Naive B cell (primary cell): Measurements from ENCODE around the gene ADCY2. TPM values are rescaled to one million over a fixed set of nuclear protein-coding genes. Genes with fewer than 3 reads are reported as not detected.

Experiments used
- ATAC-seq, 2 donors: fragments of 150-1000 bp; cut with Tn5 transposase; 2 replicates each; pipeline ENCODE4 v1.10.0; 2021; ENCODE audit warnings: low read depth in 2 of 2, mild to moderate bottlenecking in 2 of 2, moderate library complexity in 2 of 2
- DNase-seq: peaks from one replicate; pipeline ENCODE4 v3.0.0; 2022
- H3K27ac Mint-ChIP-seq, 6 donors: one replicate each; pipeline ENCODE4 v1.8.0; 2020 to 2022; ENCODE audit warnings: mild to moderate bottlenecking in 6 of 6, mixed read lengths in 6 of 6, moderate library complexity in 5 of 6, inconsistent platforms in 2 of 6
- H3K27me3 Mint-ChIP-seq, 3 donors: one replicate each; pipeline ENCODE4 v1.8.0; 2021 to 2022; ENCODE audit warnings: mixed read lengths in 3 of 3, mild to moderate bottlenecking in 1 of 3
- H3K36me3 Mint-ChIP-seq, 2 donors: one replicate each; pipeline ENCODE4 v1.8.0; 2020 to 2022; ENCODE audit warnings: mixed read lengths in 2 of 2, inconsistent platforms in 1 of 2, mild to moderate bottlenecking in 1 of 2
- H3K4me1 Mint-ChIP-seq, 3 donors: one replicate each; pipeline ENCODE4 v1.8.0; 2020 to 2022; ENCODE audit warnings: mixed read lengths in 3 of 3, inconsistent platforms in 1 of 3, mild to moderate bottlenecking in 1 of 3, moderate library complexity in 1 of 3
- H3K4me3 Mint-ChIP-seq, 8 donors: one replicate each; pipeline ENCODE4 v1.8.0; 2020 to 2022; ENCODE audit warnings: mild to moderate bottlenecking in 8 of 8, mixed read lengths in 8 of 8, moderate library complexity in 8 of 8, inconsistent platforms in 2 of 8
- H3K9me3 Mint-ChIP-seq, 7 donors: one replicate each; pipeline ENCODE4 v1.8.0; 2020 to 2022; ENCODE audit warnings: mixed read lengths in 7 of 7, mild to moderate bottlenecking in 5 of 7, inconsistent platforms in 2 of 7, moderate library complexity in 1 of 7
- polyA plus RNA-seq, 6 donors: library from polyadenylated mRNA; unstranded; fragments of 300-500 nt; fragmentation: Illumina TruSeq; gene quantifications; one replicate each; pipeline ENCODE4 v1.2.3, GENCODE V29; 2021; ENCODE audit warnings: low read depth in 6 of 6

The ADCY2 gene
- polyA plus RNA-seq, 6 donors from 2014 or later, result not detected

- DNase-seq (no peak), ATAC-seq (no peak)
- Mint-ChIP-seq H3K4me1 (no peaks in the 10 kb centered on the region), H3K36me3 (no peaks in the 10 kb centered on the region), H3K27ac (no peak overlapping the region), H3K4me3 (no peak overlapping the region), H3K9me3 (no peaks in the 10 kb centered on the region), H3K27me3 (peaks cover 22 to 41% (median 33%) of the 10 kb centered on the region in 3 donors)
Measured at GRCh38 chr5:7824995-7825394, 429.1 kb downstream of the ADCY2 start.

GRCh38 chr5:7825630-7826029 lies 429.7 kb downstream of the ADCY2 start:
- H3K36me3 Mint-ChIP-seq, result no peaks in the 10 kb centered on the region
- no peaks in the 10 kb centered on the region for H3K4me1 Mint-ChIP-seq
- ATAC-seq, result no peak
- H3K27me3 Mint-ChIP-seq, result peaks cover 22 to 41% (median 33%) of the 10 kb centered on the region in 3 donors
- no peak overlapping the region for H3K4me3 Mint-ChIP-seq
- DNase-seq, result no peak
- H3K27ac Mint-ChIP-seq, result no peak overlapping the region
- H3K9me3 Mint-ChIP-seq, result no peaks in the 10 kb centered on the region

DNA sequence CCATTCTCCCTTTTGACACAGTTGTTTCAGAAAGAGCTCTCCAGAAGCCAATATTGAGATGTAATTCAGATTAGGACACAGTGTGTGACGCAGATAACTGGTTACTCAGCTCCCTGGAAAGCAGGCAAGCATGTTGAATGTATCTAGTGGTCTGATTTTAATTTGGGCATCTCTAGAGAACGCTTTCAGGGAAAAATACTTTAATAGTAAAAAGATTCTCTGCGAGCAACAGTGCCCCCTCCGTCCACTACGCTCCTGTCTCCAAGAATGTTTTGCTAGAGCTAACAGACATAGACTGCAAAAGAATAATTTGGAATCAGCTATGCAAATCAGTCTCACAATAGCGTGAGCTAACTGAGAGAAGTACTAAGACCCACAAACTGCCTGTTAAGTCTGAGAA lies 431.7 kb downstream of the ADCY2 start:
- no peak overlapping the region for H3K4me3 Mint-ChIP-seq
- H3K4me1 Mint-ChIP-seq, result no peaks in the 10 kb centered on the region
- H3K9me3 Mint-ChIP-seq, result no peaks in the 10 kb centered on the region
- no peak for DNase-seq
- no peak for ATAC-seq
- H3K27ac Mint-ChIP-seq, result no peak overlapping the region
- peaks cover 21 to 48% (median 30%) of the 10 kb centered on the region in 3 donors for H3K27me3 Mint-ChIP-seq
- no peaks in the 10 kb centered on the region for H3K36me3 Mint-ChIP-seq

- no peaks in the 10 kb centered on the region for H3K36me3 Mint-ChIP-seq
- H3K27ac Mint-ChIP-seq, result no peak overlapping the region
- ATAC-seq, result no peak
Measured at GRCh38 chr5:7828269-7828668, 432.3 kb downstream of the ADCY2 start.

DNA sequence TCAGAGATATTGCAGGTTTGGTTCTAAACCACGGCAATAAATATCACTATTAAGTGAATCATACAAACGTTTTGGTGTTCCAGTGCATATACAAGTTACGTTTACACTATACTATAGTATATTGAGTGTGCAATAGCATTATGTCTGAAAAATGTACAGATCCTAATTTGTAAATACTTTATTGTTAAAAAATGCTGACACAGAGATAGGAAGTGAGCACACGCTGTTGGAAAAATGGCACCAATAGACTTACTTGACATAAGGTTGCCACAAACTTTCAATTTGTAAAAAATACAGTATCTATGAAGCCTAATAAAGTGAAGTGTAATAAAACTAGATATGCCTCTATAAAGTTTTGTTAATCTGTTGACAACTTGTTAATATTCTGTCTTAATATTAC lies 439.0 kb downstream of the ADCY2 start:
- Mint-ChIP-seq H3K4me1 (no peaks in the 10 kb centered on the region), H3K27ac (no peak overlapping the region), H3K4me3 (no peak overlapping the region), H3K36me3 (no peaks in the 10 kb centered on the region), H3K9me3 (peaks cover 0 to 5% (median 0%) of the 10 kb centered on the region in 7 donors), H3K27me3 (peaks cover 12 to 37% (median 28%) of the 10 kb centered on the region in 3 donors)
- ATAC-seq (no peak), DNase-seq (no peak)

More at GRCh38 chr5:7828269-7828668, 432.3 kb downstream of the ADCY2 start:
- Mint-ChIP-seq H3K4me1 (no peaks in the 10 kb centered on the region), H3K9me3 (peaks cover 0 to under 1% (median 0%) of the 10 kb centered on the region in 7 donors), H3K4me3 (no peak overlapping the region), H3K27me3 (peaks cover 15 to 45% (median 30%) of the 10 kb centered on the region in 3 donors)
- DNase-seq, result no peak

- no peak overlapping the region for H3K27ac Mint-ChIP-seq
- peaks cover 20 to 42% (median 34%) of the 10 kb centered on the region in 3 donors for H3K27me3 Mint-ChIP-seq
- DNase-seq (no peak), ATAC-seq (no peak)
- no peaks in the 10 kb centered on the region for H3K36me3 Mint-ChIP-seq
- H3K9me3 Mint-ChIP-seq, result peaks cover 0 to 8% (median 0%) of the 10 kb centered on the region in 7 donors
- no peak overlapping the region for H3K4me3 Mint-ChIP-seq
- H3K4me1 Mint-ChIP-seq, result no peaks in the 10 kb centered on the region
Measured at GRCh38 chr5:7837403-7837802, 441.5 kb downstream of the ADCY2 start.

GRCh38 chr5:7842531-7842930 lies 446.6 kb downstream of the ADCY2 start:
- Mint-ChIP-seq H3K36me3 (no peaks in the 10 kb centered on the region), H3K4me3 (no peak overlapping the region), H3K27me3 (peaks cover 23 to 37% (median 32%) of the 10 kb centered on the region in 3 donors), H3K9me3 (peaks cover 0 to 13% (median 0%) of the 10 kb centered on the region in 7 donors), H3K4me1 (peaks cover 5 to 14% (median 7%) of the 10 kb centered on the region in 3 donors), H3K27ac (no peak overlapping the region)
- DNase-seq (no peak), ATAC-seq (no peak)

GRCh38 chr5:7844901-7845300 lies 449.0 kb downstream of the ADCY2 start:
- Mint-ChIP-seq H3K27ac (no peak overlapping the region), H3K4me3 (peak overlapping the region in 1 of 8 donors; percentile 74), H3K9me3 (peaks cover 0 to 8% (median 0%) of the 10 kb centered on the region in 7 donors), H3K36me3 (no peaks in the 10 kb centered on the region), H3K4me1 (peaks cover 7 to 22% (median 7%) of the 10 kb centered on the region in 3 donors), H3K27me3 (peaks cover 22 to 34% (median 31%) of the 10 kb centered on the region in 3 donors)
- ATAC-seq, result peak; percentile 41 to 70
- DNase-seq, result peak; percentile 25

DNA sequence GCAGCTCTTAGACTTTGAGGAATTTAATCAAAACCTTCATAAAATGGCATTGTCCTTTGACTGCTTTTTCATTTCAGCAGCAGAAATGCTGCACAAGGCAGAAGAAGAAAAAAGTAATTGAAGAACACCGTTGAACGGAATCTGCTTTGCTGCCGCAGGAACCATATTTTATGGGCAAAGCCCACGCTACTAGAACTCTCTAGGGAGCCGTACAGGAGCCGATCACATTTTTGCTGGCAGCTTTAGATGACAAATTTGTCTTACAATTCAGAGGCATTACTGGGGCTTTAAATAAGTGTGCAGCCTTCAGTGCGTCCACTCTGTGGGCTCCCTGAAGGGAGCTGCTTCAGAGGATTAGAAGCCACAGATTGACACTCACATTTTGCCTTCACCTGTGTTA lies 449.6 kb downstream of the ADCY2 start:
- peaks cover 7 to 23% (median 10%) of the 10 kb centered on the region in 3 donors for H3K4me1 Mint-ChIP-seq
- no peak for DNase-seq
- peaks cover 22 to 32% (median 25%) of the 10 kb centered on the region in 3 donors for H3K27me3 Mint-ChIP-seq
- H3K9me3 Mint-ChIP-seq, result peaks cover 0 to 5% (median 0%) of the 10 kb centered on the region in 7 donors
- ATAC-seq, result no peak
- H3K27ac Mint-ChIP-seq, result no peak overlapping the region
- no peak overlapping the region for H3K4me3 Mint-ChIP-seq
- H3K36me3 Mint-ChIP-seq, result no peaks in the 10 kb centered on the region

- Mint-ChIP-seq H3K36me3 (no peaks in the 10 kb centered on the region), H3K4me3 (peak overlapping the region in 2 of 8 donors; percentile 2 to 59), H3K9me3 (peaks cover 0 to 5% (median 0%) of the 10 kb centered on the region in 7 donors), H3K4me1 (peaks cover 12 to 26% (median 14%) of the 10 kb centered on the region in 3 donors), H3K27ac (no peak overlapping the region), H3K27me3 (peaks cover 19 to 31% (median 21%) of the 10 kb centered on the region in 3 donors)
- DNase-seq, result no peak
- no peak for ATAC-seq
Measured at GRCh38 chr5:7846327-7846726, 450.4 kb downstream of the ADCY2 start.

- no peak for ATAC-seq
- no peak for DNase-seq
- Mint-ChIP-seq H3K36me3 (no peaks in the 10 kb centered on the region), H3K9me3 (peaks cover 0 to 5% (median 2%) of the 10 kb centered on the region in 7 donors), H3K27me3 (peaks cover 30 to 38% (median 32%) of the 10 kb centered on the region in 3 donors), H3K4me3 (no peak overlapping the region), H3K27ac (no peak overlapping the region), H3K4me1 (peaks cover 14 to 37% (median 25%) of the 10 kb centered on the region in 3 donors)
Measured at GRCh38 chr5:7848296-7848695, 452.4 kb downstream of the ADCY2 start.

DNA sequence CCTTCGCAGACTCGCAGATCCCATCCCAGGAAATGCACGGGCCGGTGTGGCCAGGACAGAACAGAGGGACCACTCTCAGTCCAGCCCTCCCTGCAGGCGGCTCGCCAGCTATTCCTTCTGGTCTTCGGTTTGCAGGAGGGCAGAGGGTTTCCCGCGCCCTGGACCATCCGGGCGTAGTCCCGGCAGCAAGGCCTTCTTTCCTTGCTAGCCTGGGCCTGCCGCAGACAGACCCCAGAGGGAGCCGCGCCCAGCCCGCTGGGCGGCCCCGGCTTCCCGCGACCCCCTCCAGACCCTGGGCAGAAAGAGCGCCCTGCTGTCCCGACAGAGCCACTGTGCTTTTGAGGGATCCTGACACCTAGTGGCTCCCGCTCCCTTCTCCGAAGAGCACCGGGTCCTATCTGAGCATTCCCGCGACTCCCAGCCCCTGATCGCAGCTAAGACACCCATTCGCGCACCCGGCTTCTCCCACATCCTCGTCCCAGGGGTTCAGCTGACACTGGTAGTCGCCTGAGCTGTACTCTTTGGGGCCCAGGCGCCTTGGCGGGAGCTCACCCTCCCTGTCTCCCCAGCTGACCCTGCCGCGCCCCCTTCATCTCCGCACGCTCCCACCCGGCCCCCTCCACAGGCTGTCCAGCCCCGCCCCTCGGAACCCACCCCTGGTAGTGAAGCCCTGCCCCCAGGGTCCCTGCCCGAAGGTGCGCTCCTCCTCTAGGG lies 453.9 kb downstream of the ADCY2 start:
- DNase-seq (peak; percentile 14), ATAC-seq (peak; percentile 29 to 51)
- no peaks in the 10 kb centered on the region for H3K36me3 Mint-ChIP-seq
- peak overlapping the region in 2 of 6 donors; percentile 38 to 79 for H3K27ac Mint-ChIP-seq
- peaks cover 13 to 32% (median 24%) of the 10 kb centered on the region in 3 donors for H3K4me1 Mint-ChIP-seq
- H3K4me3 Mint-ChIP-seq, result peak overlapping the region; percentile 69 to 93 (median 86)
- H3K9me3 Mint-ChIP-seq, result peaks cover 0 to 5% (median 3%) of the 10 kb centered on the region in 7 donors
- H3K27me3 Mint-ChIP-seq, result peaks cover 31 to 38% (median 33%) of the 10 kb centered on the region in 3 donors

DNA sequence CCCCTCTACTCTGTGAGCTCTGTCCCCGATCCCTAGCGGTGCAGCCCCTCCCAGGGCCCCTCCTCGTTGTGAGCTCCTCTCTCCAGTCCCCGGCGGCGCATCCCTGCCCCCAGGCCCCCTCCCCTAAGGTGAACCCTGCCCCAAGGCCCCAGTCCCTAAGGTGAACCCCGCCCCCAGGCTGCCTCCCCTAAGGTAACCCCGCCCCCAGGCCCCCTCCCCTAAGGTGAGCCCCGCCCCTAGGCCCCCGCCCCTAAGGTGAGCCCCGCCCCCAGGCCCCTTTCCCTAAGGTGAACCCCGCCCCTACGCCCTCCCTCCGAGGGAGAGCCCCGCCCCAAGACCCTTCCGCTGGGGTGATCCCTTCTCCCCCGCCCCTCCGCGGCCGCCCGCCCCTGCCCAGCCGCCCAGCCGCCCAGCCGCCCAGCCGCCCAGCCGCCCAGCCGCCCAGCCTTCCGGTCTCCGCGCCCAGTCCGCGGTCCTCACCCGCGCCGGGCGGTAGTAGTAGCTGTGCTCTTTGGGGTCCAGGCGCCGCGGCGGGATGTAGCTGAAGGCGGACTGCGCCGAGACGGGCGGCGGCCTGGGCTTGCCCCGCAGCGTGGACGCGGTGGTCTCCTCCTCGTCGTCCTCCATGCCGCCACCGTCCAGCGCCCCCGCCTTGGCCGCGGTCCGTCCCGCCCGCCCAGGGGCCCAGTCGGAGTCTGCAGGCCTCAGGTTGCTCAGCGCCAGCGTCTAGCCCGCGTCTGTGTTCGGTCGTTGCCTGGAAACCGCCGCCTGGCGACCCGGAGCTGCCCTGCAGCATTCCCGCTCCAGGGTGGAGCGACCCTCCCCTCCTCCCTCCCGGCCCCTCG lies 454.7 kb downstream of the ADCY2 start, which contains the start of gene CFAP90:
TSS of gene CFAP90 (minus strand) at position 739 of the 845 bp plus-strand sequence. CDS start at position 627, 112 bp downstream.
- H3K4me3 Mint-ChIP-seq, result peak within 1 kb of the TSS; percentile 74 to 95 (median 88)
- H3K36me3 Mint-ChIP-seq, result no peaks in the 10 kb centered on the region
- H3K27ac Mint-ChIP-seq, result peak within 1 kb of the TSS in 4 of 6 donors; percentile 41 to 80 (median 52)
- H3K9me3 Mint-ChIP-seq, result peaks cover 0 to 5% (median 3%) of the 10 kb centered on the region in 7 donors
- DNase-seq (peak; percentile 26), ATAC-seq (peak; percentile 57 to 64)
- peaks cover 27 to 38% (median 33%) of the 10 kb centered on the region in 3 donors for H3K27me3 Mint-ChIP-seq
- peaks cover 9 to 24% (median 18%) of the 10 kb centered on the region in 3 donors for H3K4me1 Mint-ChIP-seq
